Measurements from ENCODE around the gene KNCN.

KNCN gene

GRCh38 chr1:46568461-46568891 is 17.0 kb upstream of the KNCN start:
- no peak for DNase-seq

- no peak for DNase-seq
Observed at GRCh38 chr1:46563341-46563740, 11.9 kb upstream of the KNCN start.

GRCh38 chr1:46562498-46562897 is 11.1 kb upstream of the KNCN start:
- DNase-seq, result no peak

- DNase-seq, result no peak
Observed at GRCh38 chr1:46558966-46559365, 7.5 kb upstream of the KNCN start.

- no peak for DNase-seq
Observed at GRCh38 chr1:46558141-46558963, 6.9 kb upstream of the KNCN start.

DNA sequence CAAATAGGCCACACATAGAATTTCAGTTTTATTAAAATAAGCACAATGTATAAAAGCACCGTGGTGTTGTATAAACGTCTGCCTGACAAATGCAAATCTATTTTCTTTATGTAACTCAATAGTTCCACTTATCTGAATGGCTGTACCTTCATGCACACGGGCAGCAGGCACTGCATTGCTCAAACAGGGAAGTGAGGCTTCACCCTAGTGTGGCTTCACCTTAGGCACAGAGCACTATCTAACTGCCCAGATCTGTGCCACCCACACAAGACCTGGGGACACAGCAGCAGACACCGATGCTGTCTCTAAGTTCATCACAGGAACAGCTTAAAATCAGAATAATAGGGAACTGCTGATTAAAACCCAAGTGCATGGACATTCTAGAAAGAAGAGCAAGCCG is 6.0 kb upstream of the KNCN start:
- no peak for DNase-seq

DNA sequence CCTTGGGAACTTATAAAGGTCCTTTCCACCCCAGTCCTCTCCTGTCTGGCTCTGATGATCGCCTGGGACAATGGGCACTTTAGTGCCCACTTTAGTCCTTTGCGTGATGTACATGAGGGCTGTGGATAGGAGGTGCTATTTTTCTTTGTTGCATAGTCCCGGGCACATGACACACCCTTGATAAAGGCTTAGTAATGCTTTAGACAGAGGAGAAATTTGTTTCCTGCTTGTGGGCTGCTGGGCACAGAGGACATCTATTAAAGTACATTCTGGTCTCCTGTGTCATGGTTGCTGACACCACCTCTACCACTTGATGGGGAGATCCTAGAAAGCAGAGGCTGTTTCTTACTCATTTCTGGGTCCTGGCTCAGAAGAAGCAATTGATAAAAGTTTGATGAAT is 5.4 kb upstream of the KNCN start:
- DNase-seq, result no peak

- no peak for DNase-seq
Observed at GRCh38 chr1:46555826-46556619, 4.6 kb upstream of the KNCN start.

- peak; percentile 22 for DNase-seq
Observed at GRCh38 chr1:46554597-46555381, 3.3 kb upstream of the KNCN start.

DNA sequence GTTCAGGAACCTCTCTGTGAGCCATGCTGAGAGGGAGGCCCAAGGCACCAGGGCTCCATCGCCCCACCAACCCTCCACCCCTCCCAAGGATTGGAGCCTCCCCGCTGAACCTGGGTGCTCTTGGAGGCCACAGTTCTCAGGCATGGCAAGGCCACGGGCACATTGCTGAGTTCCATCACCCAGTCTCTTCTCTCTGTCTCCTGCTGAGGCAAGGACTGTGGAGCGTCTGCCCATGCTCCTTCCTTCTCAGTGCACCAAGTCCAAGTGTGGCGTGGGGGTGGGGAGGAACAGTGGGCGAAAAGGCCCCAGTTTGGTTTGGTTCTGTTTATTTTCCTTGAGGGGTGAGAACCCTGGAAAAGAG is 2.8 kb upstream of the KNCN start:
- no peak for DNase-seq

DNA sequence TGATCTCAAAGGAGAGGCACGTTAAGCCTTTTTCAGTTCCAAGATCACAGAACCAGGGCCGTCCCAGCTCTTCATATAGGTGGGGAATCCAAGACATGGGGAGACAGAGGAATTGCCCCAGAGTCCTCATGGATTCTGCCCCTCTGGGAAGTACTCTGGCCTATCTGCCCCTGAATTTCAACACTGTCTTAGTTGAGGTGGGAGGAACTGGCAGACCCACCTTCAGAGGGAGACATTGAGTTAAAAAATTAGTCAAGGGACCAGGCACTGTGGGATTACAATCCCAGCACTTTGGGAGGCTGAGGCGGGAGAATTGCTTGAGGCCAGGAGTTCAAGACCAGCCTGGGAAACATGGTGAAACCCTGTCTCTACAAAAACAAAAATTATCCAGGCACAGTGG is 2.1 kb upstream of the KNCN start:
- DNase-seq, result no peak

DNA sequence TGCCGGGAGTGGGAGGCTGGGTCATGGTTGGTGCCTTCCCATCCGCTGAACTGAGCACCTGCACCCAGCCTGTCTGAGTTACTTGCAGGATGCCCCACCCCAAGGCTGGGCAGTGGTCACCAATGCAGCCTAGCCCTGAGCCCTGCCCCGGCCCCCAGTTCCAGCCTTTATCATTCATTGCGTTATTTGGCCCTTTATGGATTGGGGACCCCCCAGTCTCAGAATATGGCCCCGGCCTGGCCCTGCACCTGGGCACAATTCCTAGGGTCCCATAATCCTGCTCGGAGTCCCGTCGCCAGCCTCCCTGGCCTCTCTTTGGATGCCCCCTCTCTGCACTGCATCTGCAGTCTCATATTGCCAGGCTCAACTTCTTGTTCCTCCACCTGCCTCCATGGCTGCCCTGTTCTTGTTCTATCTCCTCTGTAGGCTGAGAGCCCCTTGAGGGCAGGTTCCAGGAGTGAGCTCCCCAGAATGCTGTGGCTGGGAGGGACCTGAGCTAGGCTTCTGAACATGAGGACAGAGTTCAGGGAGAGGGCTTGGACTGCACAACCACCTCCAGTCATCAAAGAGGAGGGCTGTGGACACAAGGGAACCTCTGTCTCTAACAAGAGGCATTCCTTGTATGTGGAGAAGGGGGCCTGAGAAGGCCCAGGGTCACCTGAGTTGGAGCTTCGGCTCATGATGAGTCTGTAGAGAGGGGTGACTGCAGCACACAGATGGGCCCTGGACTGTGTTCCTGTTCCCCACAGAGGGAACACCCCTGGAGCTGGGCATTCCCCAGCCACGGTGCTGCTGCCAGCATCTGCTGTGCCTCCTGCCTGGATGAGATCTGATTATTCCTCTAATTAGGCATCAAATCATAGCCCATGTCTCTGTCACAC is 1.1 kb upstream of the KNCN start:
- DNase-seq, result no peak

DNA sequence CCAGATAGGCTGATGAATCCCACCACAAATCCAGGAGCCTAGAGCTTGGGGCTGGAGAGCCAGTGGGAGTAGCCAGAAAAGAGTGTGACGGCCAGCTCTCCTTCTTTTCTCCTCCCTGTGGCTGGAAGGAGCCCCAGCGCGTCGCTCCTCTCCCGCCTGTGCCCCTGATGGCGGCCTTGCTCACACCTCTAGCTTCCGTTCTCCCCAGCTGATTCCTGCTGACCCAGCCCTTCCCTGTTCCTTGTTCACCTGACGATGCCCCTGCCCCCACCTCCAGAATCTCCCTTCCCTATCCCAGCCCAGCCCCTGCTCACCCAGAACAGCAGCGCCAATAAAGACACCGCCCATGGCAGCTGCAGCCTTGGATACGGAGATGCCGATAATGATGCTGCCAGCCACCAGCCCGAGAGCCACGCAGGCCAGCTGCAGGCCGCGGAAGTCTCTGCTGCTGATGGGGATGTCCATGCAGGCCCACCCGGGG is 656 bp downstream of the KNCN start:
- DNase-seq, result no peak

GRCh38 chr1:46549697-46550681 is 1.5 kb downstream of the KNCN start:
- no peak for DNase-seq

DNA sequence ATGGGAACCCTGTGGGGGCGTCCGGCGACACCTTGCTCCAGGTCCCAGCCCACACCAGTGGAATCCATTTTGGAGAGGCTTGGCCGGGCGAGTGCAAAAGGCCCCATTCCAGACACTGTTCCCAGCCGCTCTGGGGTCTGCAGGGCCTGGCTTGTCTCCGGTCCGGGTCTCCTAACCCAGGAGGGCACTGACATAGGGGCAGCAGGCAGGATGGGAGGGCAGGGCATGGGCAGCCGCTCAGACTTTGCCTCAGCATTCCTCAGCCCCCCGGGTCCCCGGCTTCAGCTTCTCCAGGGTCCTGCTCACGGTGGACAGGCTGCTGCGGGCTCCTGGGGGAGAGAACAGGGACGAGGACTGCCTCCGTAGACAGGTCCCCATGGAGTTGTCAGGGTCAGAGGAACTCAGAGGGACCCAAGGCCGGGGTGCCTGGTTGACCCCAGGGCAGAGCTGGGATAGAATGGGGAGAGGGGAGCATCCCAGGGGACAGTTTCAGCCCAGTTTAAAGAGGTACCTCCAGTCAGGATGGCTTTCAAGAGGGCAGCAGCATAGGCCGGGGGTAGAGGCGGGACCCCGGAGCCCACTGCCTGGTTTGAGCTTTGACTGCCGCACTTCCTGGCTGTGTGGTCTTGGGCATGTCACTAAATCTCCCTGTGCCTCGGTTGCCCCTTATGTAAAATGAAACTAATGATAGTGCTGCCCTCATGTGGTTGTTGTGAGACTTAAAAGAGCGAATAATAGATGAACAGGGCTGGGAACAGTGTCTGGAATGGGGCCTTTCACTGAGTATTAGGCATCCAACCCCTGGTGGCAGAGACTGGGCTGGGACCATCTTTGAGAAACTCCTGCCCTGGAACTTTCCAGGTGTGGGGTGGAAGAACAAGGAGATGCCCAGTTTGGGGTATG is 3.7 kb downstream of the KNCN start:
- no peak for DNase-seq

GRCh38 chr1:46546210-46546609 is 5.2 kb downstream of the KNCN start:
- DNase-seq, result no peak

DNA sequence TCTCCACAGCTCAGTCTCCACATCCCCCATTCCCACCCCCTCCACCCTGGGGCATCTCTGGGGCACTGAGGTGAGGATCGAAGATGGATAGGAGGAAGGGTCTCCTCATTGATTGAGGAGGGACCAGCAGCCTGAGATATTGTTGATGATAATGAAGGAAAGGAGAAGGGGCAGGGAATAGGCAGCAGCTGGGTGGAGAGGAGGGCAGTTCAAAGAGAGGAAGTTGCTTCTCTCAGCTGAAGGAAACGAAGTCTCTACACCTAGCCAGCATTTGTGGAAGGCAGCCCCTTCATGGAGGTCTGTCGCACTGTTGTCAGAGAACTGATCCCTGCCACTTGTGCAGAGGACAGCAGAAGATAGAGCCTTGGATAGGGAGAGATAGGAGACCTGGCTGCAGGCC is 5.7 kb downstream of the KNCN start:
- DNase-seq, result no peak

DNA sequence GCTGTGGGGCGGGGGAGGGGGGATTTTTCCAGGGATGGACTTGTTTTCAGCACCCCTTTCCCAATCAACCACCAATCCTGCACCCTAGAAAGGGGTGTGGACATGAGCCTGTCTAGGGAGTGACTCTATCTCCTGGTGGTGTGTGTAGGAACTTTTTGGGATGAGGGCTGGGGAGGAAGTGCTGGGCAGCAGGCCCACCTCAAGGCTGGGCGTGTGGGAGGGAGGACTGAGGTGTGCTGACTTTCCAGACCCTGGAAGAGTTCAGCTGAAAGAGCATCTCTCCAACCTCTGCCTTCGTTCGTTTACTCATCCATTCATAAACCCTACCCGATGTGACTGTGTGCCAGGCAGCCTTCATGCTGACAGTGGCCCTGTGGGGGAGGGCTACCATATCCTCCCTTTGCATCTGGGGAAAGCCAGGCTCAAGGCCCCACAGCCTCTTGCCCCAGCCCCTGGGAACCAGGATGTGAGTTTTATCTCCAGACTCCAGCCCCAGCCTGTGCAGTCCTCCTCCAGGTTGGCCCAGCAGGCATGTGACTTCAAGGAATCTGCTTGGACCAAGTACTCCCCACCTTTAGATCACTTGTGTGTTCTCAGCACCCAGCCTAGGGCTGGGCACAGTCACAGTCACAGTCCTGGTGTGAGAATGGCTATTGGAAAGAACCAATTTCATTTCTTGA is 6.7 kb downstream of the KNCN start:
- no peak for DNase-seq
